SK-N-SH (cell line): ENCODE data around the gene CNOT9.

Experiments used
- CHD2 ChIP-seq: fragments of 150-350 bp; IDR thresholded peaks from 2 replicates; pipeline ENCODE4 v1.6.1; 2018; ENCODE audit warnings: low read length; ENCODE audit not compliant: partially characterized antibody
- CTCF ChIP-seq: fragments of 200-600 bp; sonication (generic); IDR thresholded peaks from 2 replicates; pipeline ENCODE4 v1.6.1; 2017; ENCODE audit warnings: antibody characterized with exemption, mild to moderate bottlenecking, moderate library complexity
- EZH2phosphoT487 ChIP-seq: fragments of 200-600 bp; sonication (generic); IDR thresholded peaks from 2 replicates; pipeline ENCODE4 v1.6.1; 2017; ENCODE audit warnings: low read depth, mixed run types, mild to moderate bottlenecking, antibody characterized with exemption, moderate library complexity, borderline replicate concordance
- JUND ChIP-seq: IDR thresholded peaks from 2 replicates; pipeline ENCODE4 v1.4.0; 2012
- MAX ChIP-seq: IDR thresholded peaks from 2 replicates; pipeline ENCODE4 v1.4.0; 2012; ENCODE audit warnings: low read depth
- RCOR1 ChIP-seq: fragments of 150-350 bp; IDR thresholded peaks from 2 replicates; pipeline ENCODE4 v1.6.1; 2017; ENCODE audit warnings: antibody characterized with exemption, low read length
- TCF12 ChIP-seq: IDR thresholded peaks from 2 replicates; pipeline ENCODE4 v1.4.0; 2012
- USF1 ChIP-seq: IDR thresholded peaks from 2 replicates; pipeline ENCODE4 v1.4.0; 2012; ENCODE audit warnings: low read depth, borderline replicate concordance
- ZBTB33 ChIP-seq: IDR thresholded peaks from 2 replicates; pipeline ENCODE4 v1.4.0; 2012; ENCODE audit warnings: low read depth, borderline replicate concordance

GRCh38 chr2:218576854-218577253 is 8.2 kb downstream of the CNOT9 start:
- TF ChIP-seq MAX (no peak), CTCF (no peak), ZBTB33 (no peak), TCF12 (no peak), CHD2 (no peak), JUND (no peak), RCOR1 (no peak), EZH2phosphoT487 (no peak), USF1 (no peak)
